ENCODE data around the gene ABCB11. TPM values are rescaled to one million over a fixed set of nuclear protein-coding genes. Genes with fewer than 3 reads are reported as not detected.

ABCB11 gene
- total and polyA plus RNA-seq, 4 donors = 18.3 to 74.3 (median 38.3) TPM

DNA sequence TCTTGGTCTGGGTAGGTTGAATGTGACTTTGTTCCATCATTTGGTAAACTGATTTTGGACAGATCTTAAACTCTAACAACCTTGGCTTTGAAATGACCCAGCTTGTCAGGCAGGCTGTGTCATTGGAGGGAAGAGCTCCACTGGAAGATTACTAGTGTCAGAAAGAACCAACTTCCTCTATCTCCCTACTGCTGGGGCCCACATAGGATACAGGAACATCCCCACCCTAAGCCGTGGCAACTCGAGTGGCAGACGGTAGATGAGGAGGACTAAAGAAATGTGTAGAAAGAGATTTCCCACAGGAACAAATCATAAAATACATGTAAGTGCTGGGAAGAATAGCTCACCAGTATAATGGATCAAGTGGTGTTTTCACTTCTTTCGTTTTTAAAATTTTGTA lies 134.3 kb downstream of the ABCB11 start:
- DNase-seq (ENCODE audit: low spot score) = no peak
- Histone ChIP-seq H3K4me1 (ENCODE audit: control insufficient read depth in 4 of 4, insufficient read depth in 4 of 4, low read length in 3 of 4) (peaks cover 2 to 18% (median 9%) of the 10 kb centered on the region in 4 donors), H3K27ac (ENCODE audit: low read depth in 1 of 2, low read length in 2 of 2) (no peak overlapping the region), H3K36me3 (ENCODE audit: control insufficient read depth in 4 of 4, insufficient read depth in 3 of 4, low read depth in 1 of 4, low read length in 3 of 4) (no peaks in the 10 kb centered on the region), H3K4me3 (ENCODE audit: low read depth in 1 of 3, low read length in 3 of 3) (no peak overlapping the region), H3K27me3 (ENCODE audit: control insufficient read depth in 4 of 4, insufficient read depth in 4 of 4, low read length in 3 of 4) (no peaks in the 10 kb centered on the region), H3K9ac (ENCODE audit: low read depth in 1 of 2, low read length in 2 of 2) (no peak overlapping the region), H3K9me3 (ENCODE audit: control insufficient read depth in 4 of 4, low read length in 3 of 4) (no peaks in the 10 kb centered on the region)
- TF ChIP-seq RXRA (IDR thresholded peaks at IDR 0.05) (no peak), SP1 (IDR thresholded peaks at IDR 0.05) (no peak), TAF1 (conservative IDR thresholded peaks at IDR 0.05) (no peak), RAD21 (IDR thresholded peaks at IDR 0.05) (no peak), GABPA (IDR thresholded peaks at IDR 0.05 in 1 of 2, conservative IDR thresholded peaks at IDR 0.05 in 1 of 2) (no peak), NR2F2 (IDR thresholded peaks at IDR 0.05) (no peak), HNF4G (IDR thresholded peaks at IDR 0.05) (no peak)
- TF ChIP-seq, protein P1, sequence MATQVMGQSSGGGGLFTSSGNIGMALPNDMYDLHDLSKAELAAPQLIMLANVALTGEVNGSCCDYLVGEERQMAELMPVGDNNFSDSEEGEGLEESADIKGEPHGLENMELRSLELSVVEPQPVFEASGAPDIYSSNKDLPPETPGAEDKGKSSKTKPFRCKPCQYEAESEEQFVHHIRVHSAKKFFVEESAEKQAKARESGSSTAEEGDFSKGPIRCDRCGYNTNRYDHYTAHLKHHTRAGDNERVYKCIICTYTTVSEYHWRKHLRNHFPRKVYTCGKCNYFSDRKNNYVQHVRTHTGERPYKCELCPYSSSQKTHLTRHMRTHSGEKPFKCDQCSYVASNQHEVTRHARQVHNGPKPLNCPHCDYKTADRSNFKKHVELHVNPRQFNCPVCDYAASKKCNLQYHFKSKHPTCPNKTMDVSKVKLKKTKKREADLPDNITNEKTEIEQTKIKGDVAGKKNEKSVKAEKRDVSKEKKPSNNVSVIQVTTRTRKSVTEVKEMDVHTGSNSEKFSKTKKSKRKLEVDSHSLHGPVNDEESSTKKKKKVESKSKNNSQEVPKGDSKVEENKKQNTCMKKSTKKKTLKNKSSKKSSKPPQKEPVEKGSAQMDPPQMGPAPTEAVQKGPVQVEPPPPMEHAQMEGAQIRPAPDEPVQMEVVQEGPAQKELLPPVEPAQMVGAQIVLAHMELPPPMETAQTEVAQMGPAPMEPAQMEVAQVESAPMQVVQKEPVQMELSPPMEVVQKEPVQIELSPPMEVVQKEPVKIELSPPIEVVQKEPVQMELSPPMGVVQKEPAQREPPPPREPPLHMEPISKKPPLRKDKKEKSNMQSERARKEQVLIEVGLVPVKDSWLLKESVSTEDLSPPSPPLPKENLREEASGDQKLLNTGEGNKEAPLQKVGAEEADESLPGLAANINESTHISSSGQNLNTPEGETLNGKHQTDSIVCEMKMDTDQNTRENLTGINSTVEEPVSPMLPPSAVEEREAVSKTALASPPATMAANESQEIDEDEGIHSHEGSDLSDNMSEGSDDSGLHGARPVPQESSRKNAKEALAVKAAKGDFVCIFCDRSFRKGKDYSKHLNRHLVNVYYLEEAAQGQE (IDR thresholded peaks at IDR 0.05) = no peak
- TF ChIP-seq, protein P2, sequence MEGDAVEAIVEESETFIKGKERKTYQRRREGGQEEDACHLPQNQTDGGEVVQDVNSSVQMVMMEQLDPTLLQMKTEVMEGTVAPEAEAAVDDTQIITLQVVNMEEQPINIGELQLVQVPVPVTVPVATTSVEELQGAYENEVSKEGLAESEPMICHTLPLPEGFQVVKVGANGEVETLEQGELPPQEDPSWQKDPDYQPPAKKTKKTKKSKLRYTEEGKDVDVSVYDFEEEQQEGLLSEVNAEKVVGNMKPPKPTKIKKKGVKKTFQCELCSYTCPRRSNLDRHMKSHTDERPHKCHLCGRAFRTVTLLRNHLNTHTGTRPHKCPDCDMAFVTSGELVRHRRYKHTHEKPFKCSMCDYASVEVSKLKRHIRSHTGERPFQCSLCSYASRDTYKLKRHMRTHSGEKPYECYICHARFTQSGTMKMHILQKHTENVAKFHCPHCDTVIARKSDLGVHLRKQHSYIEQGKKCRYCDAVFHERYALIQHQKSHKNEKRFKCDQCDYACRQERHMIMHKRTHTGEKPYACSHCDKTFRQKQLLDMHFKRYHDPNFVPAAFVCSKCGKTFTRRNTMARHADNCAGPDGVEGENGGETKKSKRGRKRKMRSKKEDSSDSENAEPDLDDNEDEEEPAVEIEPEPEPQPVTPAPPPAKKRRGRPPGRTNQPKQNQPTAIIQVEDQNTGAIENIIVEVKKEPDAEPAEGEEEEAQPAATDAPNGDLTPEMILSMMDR (IDR thresholded peaks at IDR 0.05; ENCODE audit: low read depth, low read length, missing input control) = no peak
- TF ChIP-seq, protein P3, sequence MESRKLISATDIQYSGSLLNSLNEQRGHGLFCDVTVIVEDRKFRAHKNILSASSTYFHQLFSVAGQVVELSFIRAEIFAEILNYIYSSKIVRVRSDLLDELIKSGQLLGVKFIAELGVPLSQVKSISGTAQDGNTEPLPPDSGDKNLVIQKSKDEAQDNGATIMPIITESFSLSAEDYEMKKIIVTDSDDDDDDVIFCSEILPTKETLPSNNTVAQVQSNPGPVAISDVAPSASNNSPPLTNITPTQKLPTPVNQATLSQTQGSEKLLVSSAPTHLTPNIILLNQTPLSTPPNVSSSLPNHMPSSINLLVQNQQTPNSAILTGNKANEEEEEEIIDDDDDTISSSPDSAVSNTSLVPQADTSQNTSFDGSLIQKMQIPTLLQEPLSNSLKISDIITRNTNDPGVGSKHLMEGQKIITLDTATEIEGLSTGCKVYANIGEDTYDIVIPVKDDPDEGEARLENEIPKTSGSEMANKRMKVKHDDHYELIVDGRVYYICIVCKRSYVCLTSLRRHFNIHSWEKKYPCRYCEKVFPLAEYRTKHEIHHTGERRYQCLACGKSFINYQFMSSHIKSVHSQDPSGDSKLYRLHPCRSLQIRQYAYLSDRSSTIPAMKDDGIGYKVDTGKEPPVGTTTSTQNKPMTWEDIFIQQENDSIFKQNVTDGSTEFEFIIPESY (IDR thresholded peaks at IDR 0.05) = no peak
- TF ChIP-seq, protein P4, sequence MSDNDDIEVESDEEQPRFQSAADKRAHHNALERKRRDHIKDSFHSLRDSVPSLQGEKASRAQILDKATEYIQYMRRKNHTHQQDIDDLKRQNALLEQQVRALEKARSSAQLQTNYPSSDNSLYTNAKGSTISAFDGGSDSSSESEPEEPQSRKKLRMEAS (IDR thresholded peaks at IDR 0.05) = no peak
- WGBS = 75% methylated on average over 4 of the region's 4 CpGs

DNA sequence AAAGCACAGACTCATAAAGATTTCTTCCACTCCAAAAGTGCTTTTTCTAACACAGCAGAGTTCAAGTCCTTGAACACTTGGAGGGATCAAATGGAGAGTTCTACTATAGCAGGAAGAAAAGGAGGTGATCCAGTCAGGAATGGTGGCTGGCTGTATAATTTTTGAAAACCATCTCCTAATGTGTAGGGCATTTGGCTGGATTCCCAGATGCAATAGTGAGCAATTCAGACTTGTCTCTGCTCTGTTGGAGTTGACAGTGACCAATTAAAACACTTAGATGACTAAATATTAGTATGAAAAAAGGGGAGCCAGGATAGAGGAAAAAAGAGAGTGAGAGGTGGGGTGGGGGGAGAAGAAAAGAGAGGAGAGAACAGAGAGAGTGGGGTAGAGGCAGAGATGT lies 135.4 kb downstream of the ABCB11 start:
- no peaks in the 10 kb centered on the region for H3K36me3 ChIP-seq (ENCODE audit: control insufficient read depth in 4 of 4, insufficient read depth in 3 of 4, low read depth in 1 of 4, low read length in 3 of 4)

More for the DNA sequence above, 135.4 kb downstream of the ABCB11 start:
- H3K9me3 ChIP-seq (ENCODE audit: control insufficient read depth in 4 of 4, low read length in 3 of 4) = no peaks in the 10 kb centered on the region
- H3K4me1 ChIP-seq (ENCODE audit: control insufficient read depth in 4 of 4, insufficient read depth in 4 of 4, low read length in 3 of 4) = peaks cover 2 to 19% (median 9%) of the 10 kb centered on the region in 4 donors
- no peak overlapping the region for H3K27ac ChIP-seq (ENCODE audit: low read depth in 1 of 2, low read length in 2 of 2)
- H3K27me3 ChIP-seq (ENCODE audit: control insufficient read depth in 4 of 4, insufficient read depth in 4 of 4, low read length in 3 of 4) = no peaks in the 10 kb centered on the region
- no peak overlapping the region for H3K4me3 ChIP-seq (ENCODE audit: low read depth in 1 of 3, low read length in 3 of 3)
- H3K9ac ChIP-seq (ENCODE audit: low read depth in 1 of 2, low read length in 2 of 2) = no peak overlapping the region
- no peak for TF ChIP-seq RAD21 (IDR thresholded peaks at IDR 0.05)
- TF ChIP-seq HNF4G (IDR thresholded peaks at IDR 0.05) = no peak
- no peak for TF ChIP-seq SP1 (IDR thresholded peaks at IDR 0.05)
- TF ChIP-seq GABPA (IDR thresholded peaks at IDR 0.05 in 1 of 2, conservative IDR thresholded peaks at IDR 0.05 in 1 of 2) = no peak
- no peak for TF ChIP-seq HNF4A (conservative IDR thresholded peaks at IDR 0.05)
- TF ChIP-seq, protein P3 (IDR thresholded peaks at IDR 0.05) = no peak
- no peak for TF ChIP-seq TAF1 (conservative IDR thresholded peaks at IDR 0.05)
- no peak for TF ChIP-seq FOXA1 (IDR thresholded peaks at IDR 0.05)
- TF ChIP-seq, protein P2 (IDR thresholded peaks at IDR 0.05; ENCODE audit: low read depth, low read length, missing input control) = no peak
- TF ChIP-seq, protein P5, sequence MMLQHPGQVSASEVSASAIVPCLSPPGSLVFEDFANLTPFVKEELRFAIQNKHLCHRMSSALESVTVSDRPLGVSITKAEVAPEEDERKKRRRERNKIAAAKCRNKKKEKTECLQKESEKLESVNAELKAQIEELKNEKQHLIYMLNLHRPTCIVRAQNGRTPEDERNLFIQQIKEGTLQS (IDR thresholded peaks at IDR 0.05) = no peak
- no peak for TF ChIP-seq JUND (IDR thresholded peaks at IDR 0.05)
- TF ChIP-seq EGR1 (IDR thresholded peaks at IDR 0.05; ENCODE audit: low read depth in 2 of 2) = no peak
- no peak for DNase-seq (ENCODE audit: low spot score)
